Right lobe of liver (tissue), 6 donors: ENCODE measurements around the gene TIGD1. TPM values are rescaled to one million over a fixed set of nuclear protein-coding genes. Genes with fewer than 3 reads are reported as not detected.
A peak's percentile ranks its signal among the peaks of the same experiment; 100 is the strongest.

Experiments
- ATAC-seq, 4 donors: fragments of 200-7000 bp; cut with Tn5 transposase; one replicate each; pipeline ENCODE4 v1.9.1; 2020; ENCODE audit warnings: mild to moderate bottlenecking in 4 of 4, moderate library complexity in 4 of 4
- DNase-seq, 3 donors: peaks; one replicate each; pipeline ENCODE4 v3.0.0-alpha.2; 2020
- H3K27ac ChIP-seq, 3 donors: fragments of 200-600 bp; one replicate each; pipeline ENCODE4 v1.8.0; 2022
- H3K27me3 ChIP-seq, 2 donors: fragments of 200-600 bp; one replicate each; pipeline ENCODE4 v1.8.0; 2022
- H3K36me3 ChIP-seq, 4 donors: fragments of 200-600 bp; sonication (generic) in 1 of 4; one replicate each; pipeline versions ENCODE4 v1.5.1 to v1.8.0; 2017 to 2022; ENCODE audit warnings: control low read depth in 1 of 4
- H3K4me1 ChIP-seq, 4 donors: fragments of 200-600 bp; sonication (generic) in 1 of 4; one replicate each; pipeline versions ENCODE4 v1.5.1 to v1.8.0; 2017 to 2022; ENCODE audit warnings: control low read depth in 1 of 4
- H3K4me3 ChIP-seq, 3 donors: fragments of 200-600 bp; one replicate each; pipeline ENCODE4 v1.8.0; 2022
- H3K9me3 ChIP-seq, 4 donors: fragments of 200-600 bp; sonication (generic) in 1 of 4; one replicate each; pipeline versions ENCODE4 v1.5.1 to v1.8.0; 2017 to 2022; ENCODE audit warnings: control low read depth in 1 of 4
- POLR2A ChIP-seq: fragments of 450-650 bp; IDR thresholded peaks from one replicate; pipeline ENCODE4 v1.6.1; 2017; ENCODE audit warnings: antibody characterized with exemption, mild to moderate bottlenecking
- WGBS: methylation state at CpG from one replicate; pipeline ENCODE4 v1.1.6; 2018; ENCODE audit warnings: low coverage, low lambda C conversion rate; ENCODE audit not compliant: insufficient coverage; ENCODE audit errors: missing lambda C conversion rate; 5-methylcytosine and 5-hydroxymethylcytosine counted together
- intact Hi-C, 2 donors: fragments of 100-400 bp; cut with DNase I; formaldehyde crosslinking; loops; one replicate each; pipeline versions ENCODE4 v1.11.2 to v1.14.1; 2022
- total RNA-seq, 6 experiments: library from RNA; depleted of rRNA in 2 of 6; stranded (reverse); fragments of >200 nt in 2 of 6; fragmentation: NEBNext Ultra II Directional in 3 of 6; extraction: Animal tissue kit (Norgen Biotek cat#: 25700) in 3 of 6; gene quantifications; one replicate each; pipeline versions ENCODE4 v1.1.0 to v1.2.4, GENCODE V29; 2016 to 2023
- TF ChIP-seq, protein P1 (sequence below), 4 donors: fragments of 200-600 bp in 3 of 4; fragments of 450-650 bp in 1 of 4; IDR thresholded peaks; one replicate each; pipeline versions ENCODE4 v1.5.1 to v1.8.0; 2016 to 2022; ENCODE audit warnings: antibody characterized with exemption in 4 of 4, mild to moderate bottlenecking in 2 of 4
- donor health status: DM: no; HTN: yes; CAD: no.
- donor health status: DM: no; HTN: no; CAD: no.
- donor health status: DM: no; HTN: no; CAD: no.
- donor health status: DM: no; HTN: yes; CAD: no.
- donor health status: DM: no; HTN: yes; CAD: no.

The TIGD1 gene
- total RNA-seq, 6 experiments from 2014 or later, result 0.68 to 1.5 (median 1.0) TPM

DNA sequence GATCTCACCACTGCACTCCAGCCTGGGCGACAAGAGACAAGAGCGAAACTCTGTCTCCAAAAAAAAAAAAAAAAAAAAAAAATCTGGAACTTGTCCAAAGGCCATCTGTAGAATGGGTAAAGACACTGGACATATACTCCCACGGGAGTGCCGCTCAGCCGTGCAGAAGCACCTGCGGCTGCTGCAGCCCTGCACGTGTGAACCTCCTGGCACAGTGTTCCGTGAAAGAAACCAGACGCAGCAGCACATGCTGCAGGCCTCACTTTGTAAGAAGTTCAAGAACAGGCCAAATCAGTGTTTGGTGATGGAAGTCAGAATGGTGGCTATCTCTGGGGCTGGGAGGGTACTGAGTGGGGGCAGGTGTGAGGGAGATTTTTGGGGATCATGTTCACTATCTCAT, 17.9 kb downstream of the TIGD1 start:
- ATAC-seq (no peak), DNase-seq (peak in 2 of 3 donors; percentile 10 to 32)
- Histone ChIP-seq H3K4me3 (no peak overlapping the region), H3K9me3 (no peaks in the 10 kb centered on the region), H3K27ac (no peak overlapping the region), H3K27me3 (no peaks in the 10 kb centered on the region), H3K36me3 (no peaks in the 10 kb centered on the region), H3K4me1 (no peaks in the 10 kb centered on the region)
- 69% methylated on average over 8 of the region's 9 CpGs for WGBS
- TF ChIP-seq, protein P1, sequence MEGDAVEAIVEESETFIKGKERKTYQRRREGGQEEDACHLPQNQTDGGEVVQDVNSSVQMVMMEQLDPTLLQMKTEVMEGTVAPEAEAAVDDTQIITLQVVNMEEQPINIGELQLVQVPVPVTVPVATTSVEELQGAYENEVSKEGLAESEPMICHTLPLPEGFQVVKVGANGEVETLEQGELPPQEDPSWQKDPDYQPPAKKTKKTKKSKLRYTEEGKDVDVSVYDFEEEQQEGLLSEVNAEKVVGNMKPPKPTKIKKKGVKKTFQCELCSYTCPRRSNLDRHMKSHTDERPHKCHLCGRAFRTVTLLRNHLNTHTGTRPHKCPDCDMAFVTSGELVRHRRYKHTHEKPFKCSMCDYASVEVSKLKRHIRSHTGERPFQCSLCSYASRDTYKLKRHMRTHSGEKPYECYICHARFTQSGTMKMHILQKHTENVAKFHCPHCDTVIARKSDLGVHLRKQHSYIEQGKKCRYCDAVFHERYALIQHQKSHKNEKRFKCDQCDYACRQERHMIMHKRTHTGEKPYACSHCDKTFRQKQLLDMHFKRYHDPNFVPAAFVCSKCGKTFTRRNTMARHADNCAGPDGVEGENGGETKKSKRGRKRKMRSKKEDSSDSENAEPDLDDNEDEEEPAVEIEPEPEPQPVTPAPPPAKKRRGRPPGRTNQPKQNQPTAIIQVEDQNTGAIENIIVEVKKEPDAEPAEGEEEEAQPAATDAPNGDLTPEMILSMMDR (IDR thresholded peaks at IDR 0.05), result no peak
- TF ChIP-seq POLR2A, result no peak
- intact Hi-C loops, result no loop called here

DNA sequence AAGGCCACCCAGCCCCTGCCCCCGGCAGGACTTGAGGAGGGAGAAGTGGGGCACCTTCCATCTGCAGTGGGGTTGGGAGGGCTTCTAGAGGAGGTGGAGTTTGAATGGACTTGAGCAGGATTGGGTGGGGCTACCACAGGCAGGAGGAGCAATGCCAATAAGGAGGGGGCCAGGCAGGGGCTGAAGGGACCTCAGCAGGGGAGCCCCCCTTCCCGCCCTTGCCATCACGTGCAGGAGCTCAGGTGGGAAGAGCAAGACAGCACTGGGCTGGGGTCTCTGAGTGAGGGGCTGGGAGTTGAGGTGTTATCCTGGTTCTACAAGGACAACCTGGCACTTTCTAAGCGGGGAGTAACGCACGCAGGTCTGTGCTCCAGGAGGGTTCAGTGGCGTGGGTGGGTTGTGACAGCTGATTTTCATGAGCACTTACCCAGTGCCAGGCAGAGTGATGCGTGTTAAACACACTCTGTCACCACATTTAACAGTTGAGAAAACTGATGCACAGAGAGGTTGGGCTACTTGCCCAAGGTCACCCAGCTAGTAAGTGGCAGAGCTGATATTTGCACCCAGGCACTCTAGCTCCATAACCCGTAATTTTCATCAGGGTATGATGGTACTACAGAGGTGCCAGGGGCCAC, 19.6 kb downstream of the TIGD1 start:
- Histone ChIP-seq H3K4me3 (no peak overlapping the region), H3K36me3 (no peaks in the 10 kb centered on the region), H3K27ac (no peak overlapping the region), H3K4me1 (peaks cover 0 to under 1% (median 0%) of the 10 kb centered on the region in 4 donors), H3K9me3 (no peaks in the 10 kb centered on the region), H3K27me3 (no peaks in the 10 kb centered on the region)
- ATAC-seq (no peak), DNase-seq (peak in 2 of 3 donors; percentile 7 to 22)
- intact Hi-C loops, result no loop called here
- WGBS, result 88% methylated on average over 4 of the region's 9 CpGs
- TF ChIP-seq, protein P1 (IDR thresholded peaks at IDR 0.05), result no peak
- no peak for TF ChIP-seq POLR2A

DNA sequence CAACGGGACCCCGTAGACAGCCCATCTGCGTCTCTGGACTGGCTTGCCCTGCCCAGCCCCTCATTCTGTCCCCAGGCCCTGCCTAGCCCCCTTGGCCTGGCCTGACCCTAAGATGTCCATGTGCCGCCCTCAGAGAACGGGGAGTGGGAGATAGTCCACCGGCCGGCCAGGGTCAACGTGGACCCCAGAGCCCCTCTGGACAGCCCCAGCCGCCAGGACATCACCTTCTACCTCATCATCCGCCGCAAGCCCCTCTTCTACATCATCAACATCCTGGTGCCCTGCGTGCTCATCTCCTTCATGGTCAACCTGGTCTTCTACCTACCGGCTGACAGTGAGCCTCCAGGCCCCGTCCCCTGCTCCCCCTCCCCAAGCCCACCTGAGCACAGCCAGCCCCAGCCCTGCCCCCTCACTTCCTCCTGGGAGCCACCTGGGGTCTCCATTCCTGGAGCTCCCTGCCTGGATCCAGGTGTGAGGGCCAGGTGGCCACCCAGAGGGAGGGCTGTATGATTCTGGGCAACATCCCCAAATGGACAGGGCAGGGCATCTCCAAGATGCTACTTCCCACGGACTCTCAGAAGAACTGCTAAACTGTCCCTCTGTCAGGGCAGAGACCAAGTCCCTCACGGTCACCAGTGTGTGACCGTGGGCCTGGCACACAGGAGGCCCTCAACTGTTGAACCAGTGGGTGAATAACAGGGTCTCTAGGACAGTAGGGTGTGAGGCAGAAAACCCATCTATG, 20.4 kb downstream of the TIGD1 start:
- H3K4me1 ChIP-seq, result peaks cover 0 to 3% (median 0%) of the 10 kb centered on the region in 4 donors
- intact Hi-C loops, result loop anchor here in 1 of 2 donors (10.0 kb wide), 2 partner anchors 95 to 625 kb away; no protein-coding TSS in a partner anchor
- H3K9me3 ChIP-seq, result no peaks in the 10 kb centered on the region
- WGBS, result 74% methylated on average over 9 of the region's 17 CpGs
- TF ChIP-seq, protein P1 (IDR thresholded peaks at IDR 0.05), result no peak
- TF ChIP-seq POLR2A, result no peak
- H3K27ac ChIP-seq, result no peak overlapping the region
- ATAC-seq (no peak), DNase-seq (peak in 2 of 3 donors; percentile 13 to 40)
- H3K36me3 ChIP-seq, result no peaks in the 10 kb centered on the region
- H3K4me3 ChIP-seq, result no peak overlapping the region
- H3K27me3 ChIP-seq, result no peaks in the 10 kb centered on the region

DNA sequence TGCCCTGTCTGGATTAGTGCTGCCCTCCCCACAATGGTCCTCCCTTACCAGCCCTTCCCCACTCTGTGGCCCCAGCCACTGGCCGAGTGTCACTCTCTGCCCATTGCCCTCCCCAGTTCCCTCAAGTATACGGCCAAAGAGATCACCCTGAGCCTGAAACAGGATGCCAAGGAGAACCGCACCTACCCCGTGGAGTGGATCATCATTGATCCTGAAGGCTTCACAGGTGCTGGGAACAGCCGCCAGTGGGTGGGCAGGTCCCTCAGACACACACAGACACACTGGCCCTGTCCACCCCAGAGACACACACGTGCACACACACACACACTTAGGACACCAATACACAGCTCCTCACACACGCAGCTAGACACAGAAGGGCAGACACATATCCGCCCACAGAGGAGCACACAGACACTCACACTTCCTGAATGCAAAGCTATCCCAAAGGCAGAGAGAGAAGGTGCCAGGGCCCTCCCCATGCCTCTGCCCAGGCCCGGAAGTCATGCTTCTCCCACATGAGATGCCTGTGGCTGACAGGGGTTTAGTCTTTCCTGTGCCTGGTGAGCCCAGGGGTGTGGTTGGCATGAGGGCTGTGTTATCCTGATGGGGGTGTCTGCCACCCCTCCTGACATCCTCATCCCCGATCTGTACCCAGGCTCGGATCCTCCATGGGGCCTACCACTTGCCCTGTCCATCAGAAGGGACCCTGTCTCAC, 21.5 kb downstream of the TIGD1 start:
- WGBS, result 72% methylated on average over 7 of the region's 11 CpGs
- no peaks in the 10 kb centered on the region for H3K36me3 ChIP-seq
- H3K9me3 ChIP-seq, result no peaks in the 10 kb centered on the region
- intact Hi-C loops, result loop anchor here in 1 of 2 donors (10.0 kb wide), 2 partner anchors 94 to 624 kb away; no protein-coding TSS in a partner anchor
- H3K27me3 ChIP-seq, result peaks cover 4 to 7% of the 10 kb centered on the region in 2 donors
- no peak for TF ChIP-seq POLR2A
- TF ChIP-seq, protein P1 (IDR thresholded peaks at IDR 0.05), result no peak
- no peak for ATAC-seq
- H3K4me1 ChIP-seq, result peaks cover 0 to 6% (median 0%) of the 10 kb centered on the region in 4 donors
- no peak overlapping the region for H3K27ac ChIP-seq
- peak in 1 of 3 donors; percentile 27 for DNase-seq
- no peak overlapping the region for H3K4me3 ChIP-seq
